GM20000 (cell line): Measurements from ENCODE around the gene RASL12.
"Not testable (repeated sequence)": the region's sequence is repeated elsewhere in the genome, so short reads cannot be mapped to it uniquely, and the experiment has no call there.

Source experiments
- DNase-seq: peaks from one replicate; pipeline ENCODE4 v3.0.0; 2012; ENCODE audit warnings: low spot score
- CTCF ChIP-seq: IDR thresholded peaks from 2 replicates; pipeline ENCODE4 v1.5.1; 2012; ENCODE audit warnings: mild to moderate bottlenecking, control low read depth; ENCODE audit errors: extremely low read depth, missing control alignments

Gene RASL12

GRCh38 chr15:65096481-65097385 lies 28.9 kb upstream of the RASL12 start:
- no peak for TF ChIP-seq CTCF
- DNase-seq, result no peak

GRCh38 chr15:65095747-65096104 lies 27.9 kb upstream of the RASL12 start:
- DNase-seq, result no peak
- TF ChIP-seq CTCF, result no peak

- no peak for TF ChIP-seq CTCF
- no peak for DNase-seq
These were observed 27.4 kb upstream of the RASL12 start for GRCh38 chr15:65095011-65095746.

- TF ChIP-seq CTCF, result no peak
- DNase-seq, result no peak
These were observed 26.7 kb upstream of the RASL12 start for GRCh38 chr15:65094294-65094995.

- DNase-seq, result not testable (repeated sequence)
These were observed 26.0 kb upstream of the RASL12 start for GRCh38 chr15:65093793-65094170.

GRCh38 chr15:65092911-65093792 lies 25.4 kb upstream of the RASL12 start:
- TF ChIP-seq CTCF, result no peak
- no peak for DNase-seq
